Uterus (tissue), 4 donors: ENCODE results near the gene DIPK1A. TPM values are rescaled to one million over a fixed set of nuclear protein-coding genes. Genes with fewer than 3 reads are reported as not detected.
"Not testable (repeated sequence)": the region's sequence is repeated elsewhere in the genome, so short reads cannot be mapped to it uniquely, and the experiment has no call there.

Source experiments
- DNase-seq, 2 donors: peaks; one replicate each; pipeline ENCODE4 v3.0.0-alpha.2; 2019 to 2020
- H3K27ac ChIP-seq, 2 donors: fragments of 200-600 bp; sonication (generic); 1 replicate in 1 of 2; 2 replicates in 1 of 2; pipeline ENCODE4 v1.5.1; 2016 to 2018
- H3K27me3 ChIP-seq, 2 donors: fragments of 200-600 bp; sonication (generic); one replicate each; pipeline ENCODE4 v1.5.1; 2018 to 2019; ENCODE audit warnings: control low read depth in 1 of 2
- H3K36me3 ChIP-seq, 2 donors: fragments of 200-600 bp; sonication (generic); one replicate each; pipeline ENCODE4 v1.5.1; 2019; ENCODE audit warnings: control low read depth in 1 of 2
- H3K4me1 ChIP-seq, 2 donors: fragments of 200-600 bp; sonication (generic); one replicate each; pipeline ENCODE4 v1.5.1; 2018 to 2019; ENCODE audit warnings: control low read depth in 1 of 2
- H3K4me3 ChIP-seq, 2 donors: fragments of 200-600 bp; sonication (generic); 1 replicate in 1 of 2; 2 replicates in 1 of 2; pipeline ENCODE4 v1.5.1; 2018 to 2019; ENCODE audit warnings: mild to moderate bottlenecking in 1 of 2
- H3K9me3 ChIP-seq, 2 donors: fragments of 200-600 bp; sonication (generic); one replicate each; pipeline ENCODE4 v1.5.1; 2019; ENCODE audit warnings: control low read depth in 1 of 2
- POLR2A ChIP-seq, 2 donors: fragments of 450-650 bp; IDR thresholded peaks; one replicate each; pipeline ENCODE4 v1.6.1; 2016; ENCODE audit warnings: antibody characterized with exemption in 2 of 2, mild to moderate bottlenecking in 1 of 2, moderate library complexity in 1 of 2
- intact Hi-C: fragments of 100-400 bp; cut with DNase I; formaldehyde crosslinking; loops from one replicate; pipeline ENCODE4 v1.15.1; 2023; ENCODE audit warnings: low total_unique reads
- total RNA-seq, 4 donors: library from RNA; depleted of rRNA in 3 of 4; stranded (reverse); fragments of >200 nt in 3 of 4; gene quantifications; one replicate each; pipeline versions ENCODE4 v1.1.0 to v1.2.4, GENCODE V29; 2014 to 2023
- TF ChIP-seq, protein P1 (sequence below), 4 experiments: fragments of 200-600 bp in 2 of 4; fragments of 450-650 bp in 2 of 4; sonication (generic) in 2 of 4; IDR thresholded peaks; one replicate each; pipeline ENCODE4 v1.5.1; 2016 to 2019; ENCODE audit warnings: antibody characterized with exemption in 4 of 4, mild to moderate bottlenecking in 2 of 4, moderate library complexity in 1 of 4
- donor health status: DM: yes; HTN: yes; CAD: no.

Gene DIPK1A
- total RNA-seq, 4 donors from 2014 or later, result 15.5 to 28.4 (median 20.8) TPM

DNA sequence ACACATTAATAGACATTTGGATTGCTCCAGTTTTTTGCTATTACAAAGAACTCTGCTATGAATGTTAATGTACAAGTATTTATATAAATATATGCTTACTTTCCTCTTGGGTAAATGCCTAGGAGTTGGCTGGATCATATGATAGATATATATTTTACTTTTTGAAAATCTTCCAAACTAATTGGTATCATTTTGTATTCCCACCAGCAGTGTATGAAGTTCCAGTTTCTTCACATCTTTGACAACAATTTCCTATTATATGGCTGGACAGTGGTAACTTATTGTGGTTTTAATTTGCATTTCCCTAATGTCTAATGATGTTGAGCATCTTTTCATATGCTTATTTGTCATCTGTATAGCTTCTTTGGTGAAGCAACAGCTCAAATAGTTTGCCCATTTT is 23.8 kb upstream of the DIPK1A start:
- Histone ChIP-seq H3K4me1 (no peaks in the 10 kb centered on the region), H3K4me3 (no peak overlapping the region), H3K27ac (no peak overlapping the region), H3K27me3 (no peaks in the 10 kb centered on the region), H3K9me3 (no peaks in the 10 kb centered on the region), H3K36me3 (no peaks in the 10 kb centered on the region)
- intact Hi-C loops, result no loop called here
- DNase-seq, result no peak
- no peak for TF ChIP-seq POLR2A (IDR thresholded peaks at IDR 0.05)
- TF ChIP-seq, protein P1, sequence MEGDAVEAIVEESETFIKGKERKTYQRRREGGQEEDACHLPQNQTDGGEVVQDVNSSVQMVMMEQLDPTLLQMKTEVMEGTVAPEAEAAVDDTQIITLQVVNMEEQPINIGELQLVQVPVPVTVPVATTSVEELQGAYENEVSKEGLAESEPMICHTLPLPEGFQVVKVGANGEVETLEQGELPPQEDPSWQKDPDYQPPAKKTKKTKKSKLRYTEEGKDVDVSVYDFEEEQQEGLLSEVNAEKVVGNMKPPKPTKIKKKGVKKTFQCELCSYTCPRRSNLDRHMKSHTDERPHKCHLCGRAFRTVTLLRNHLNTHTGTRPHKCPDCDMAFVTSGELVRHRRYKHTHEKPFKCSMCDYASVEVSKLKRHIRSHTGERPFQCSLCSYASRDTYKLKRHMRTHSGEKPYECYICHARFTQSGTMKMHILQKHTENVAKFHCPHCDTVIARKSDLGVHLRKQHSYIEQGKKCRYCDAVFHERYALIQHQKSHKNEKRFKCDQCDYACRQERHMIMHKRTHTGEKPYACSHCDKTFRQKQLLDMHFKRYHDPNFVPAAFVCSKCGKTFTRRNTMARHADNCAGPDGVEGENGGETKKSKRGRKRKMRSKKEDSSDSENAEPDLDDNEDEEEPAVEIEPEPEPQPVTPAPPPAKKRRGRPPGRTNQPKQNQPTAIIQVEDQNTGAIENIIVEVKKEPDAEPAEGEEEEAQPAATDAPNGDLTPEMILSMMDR (IDR thresholded peaks at IDR 0.05), result no peak

DNA sequence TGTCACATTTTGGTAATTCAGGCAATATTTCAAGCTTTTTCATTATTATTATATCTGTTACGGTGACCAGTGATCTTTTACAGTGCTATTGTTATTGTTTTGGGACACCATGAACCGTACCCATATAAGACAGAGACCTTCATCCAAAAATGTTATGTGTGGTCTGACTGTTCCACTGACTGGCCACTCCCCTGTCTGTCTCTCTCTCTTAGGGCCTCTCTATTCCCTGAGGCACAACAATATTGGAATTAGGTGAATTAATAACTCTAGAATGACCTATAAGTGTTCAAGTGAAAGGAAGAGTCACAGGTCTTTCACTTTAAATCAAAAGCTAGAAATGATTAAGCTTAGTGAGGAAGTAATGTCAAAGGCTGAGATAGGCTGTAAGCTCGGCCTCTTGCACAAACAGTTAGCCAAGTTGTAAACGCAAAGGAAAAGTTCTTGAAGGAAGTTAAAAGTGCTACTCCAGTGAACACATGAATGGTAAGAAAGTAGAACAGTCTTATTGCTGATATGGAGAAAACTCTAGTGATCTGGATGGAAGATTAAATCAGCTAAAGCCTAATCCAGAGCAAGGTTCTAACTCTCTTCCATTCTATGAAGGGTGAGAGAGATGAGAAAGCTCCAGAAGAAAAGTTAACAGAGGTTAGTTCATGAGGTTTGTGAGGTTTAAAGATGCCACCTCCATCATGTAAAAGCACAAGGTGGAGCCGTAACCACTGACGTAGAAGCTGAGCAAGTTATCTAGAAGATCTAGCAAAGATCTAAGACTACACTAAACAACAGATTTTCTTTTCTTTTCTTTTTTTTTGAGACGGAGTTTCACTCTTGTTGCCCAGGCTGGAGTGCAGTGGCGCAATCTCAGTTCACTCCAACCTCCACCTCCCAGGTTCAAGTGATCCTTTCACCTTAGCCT is 19.7 kb upstream of the DIPK1A start:
- intact Hi-C loops, result no loop called here
- Histone ChIP-seq H3K4me3 (no peak overlapping the region), H3K27ac (no peak overlapping the region), H3K4me1 (no peaks in the 10 kb centered on the region), H3K36me3 (no peaks in the 10 kb centered on the region), H3K27me3 (no peaks in the 10 kb centered on the region), H3K9me3 (no peaks in the 10 kb centered on the region)
- TF ChIP-seq POLR2A (IDR thresholded peaks at IDR 0.05), result no peak
- TF ChIP-seq, protein P1 (IDR thresholded peaks at IDR 0.05), result no peak
- DNase-seq, result no peak

DNA sequence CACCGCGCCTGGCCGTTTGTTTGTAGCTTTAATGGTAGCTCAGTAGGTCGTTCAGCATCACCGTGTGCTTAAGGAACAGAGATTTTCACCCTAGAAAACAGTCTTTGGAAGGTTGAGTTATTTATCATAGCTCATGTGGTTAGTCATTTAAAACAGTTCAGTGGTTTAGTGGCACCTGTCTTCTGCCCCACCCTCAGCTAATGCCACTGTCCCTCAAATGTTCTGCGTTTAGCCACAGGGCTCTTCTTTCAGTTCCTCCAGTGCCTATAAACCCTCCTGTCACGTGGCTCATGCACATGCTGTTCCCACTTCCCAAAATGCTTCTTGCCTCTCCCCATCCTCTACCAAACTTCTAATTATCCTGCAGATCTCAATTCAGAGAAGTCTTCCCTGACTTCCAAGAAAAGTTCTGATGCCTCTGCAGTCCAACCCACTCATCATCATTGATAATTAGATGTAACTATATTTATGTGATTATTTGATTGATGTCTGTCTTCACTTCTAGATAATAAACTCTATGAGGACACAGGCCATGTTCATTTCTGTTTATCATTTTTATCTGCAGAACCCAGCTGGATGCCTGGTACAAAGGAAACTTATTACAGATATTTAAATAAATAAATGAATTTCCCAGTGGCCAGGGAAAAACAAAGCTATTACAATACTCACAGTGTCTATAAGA is 14.4 kb upstream of the DIPK1A start:
- Histone ChIP-seq H3K4me1 (no peaks in the 10 kb centered on the region), H3K27ac (no peak overlapping the region), H3K27me3 (no peaks in the 10 kb centered on the region), H3K4me3 (no peak overlapping the region), H3K9me3 (no peaks in the 10 kb centered on the region), H3K36me3 (no peaks in the 10 kb centered on the region)
- DNase-seq, result no peak
- no peak for TF ChIP-seq POLR2A (IDR thresholded peaks at IDR 0.05)
- TF ChIP-seq, protein P1 (IDR thresholded peaks at IDR 0.05), result no peak
- intact Hi-C loops, result no loop called here

DNA sequence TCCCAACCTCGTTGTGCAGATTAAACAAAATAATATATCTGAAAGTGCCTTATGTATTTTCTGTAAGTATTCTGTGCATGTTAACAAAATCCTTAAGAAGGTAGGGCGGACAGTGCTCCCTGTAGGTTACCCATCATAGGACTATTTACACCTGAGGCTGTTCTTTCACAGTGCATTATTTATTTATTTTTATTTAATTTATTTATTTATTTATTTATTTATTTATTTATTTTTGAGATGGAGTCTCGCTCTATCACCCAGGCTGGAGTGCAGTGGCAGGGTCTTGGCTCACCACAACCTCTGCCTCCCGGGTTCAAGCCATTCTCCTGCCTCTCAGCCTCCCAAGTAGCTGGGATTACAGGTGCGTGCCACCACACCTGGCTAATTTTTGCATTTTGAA is 12.8 kb upstream of the DIPK1A start:
- H3K27me3 ChIP-seq, H3K27ac ChIP-seq, H3K4me1 ChIP-seq, H3K4me3 ChIP-seq, H3K36me3 ChIP-seq, intact Hi-C loops, DNase-seq, H3K9me3 ChIP-seq: not testable (repeated sequence)

DNA sequence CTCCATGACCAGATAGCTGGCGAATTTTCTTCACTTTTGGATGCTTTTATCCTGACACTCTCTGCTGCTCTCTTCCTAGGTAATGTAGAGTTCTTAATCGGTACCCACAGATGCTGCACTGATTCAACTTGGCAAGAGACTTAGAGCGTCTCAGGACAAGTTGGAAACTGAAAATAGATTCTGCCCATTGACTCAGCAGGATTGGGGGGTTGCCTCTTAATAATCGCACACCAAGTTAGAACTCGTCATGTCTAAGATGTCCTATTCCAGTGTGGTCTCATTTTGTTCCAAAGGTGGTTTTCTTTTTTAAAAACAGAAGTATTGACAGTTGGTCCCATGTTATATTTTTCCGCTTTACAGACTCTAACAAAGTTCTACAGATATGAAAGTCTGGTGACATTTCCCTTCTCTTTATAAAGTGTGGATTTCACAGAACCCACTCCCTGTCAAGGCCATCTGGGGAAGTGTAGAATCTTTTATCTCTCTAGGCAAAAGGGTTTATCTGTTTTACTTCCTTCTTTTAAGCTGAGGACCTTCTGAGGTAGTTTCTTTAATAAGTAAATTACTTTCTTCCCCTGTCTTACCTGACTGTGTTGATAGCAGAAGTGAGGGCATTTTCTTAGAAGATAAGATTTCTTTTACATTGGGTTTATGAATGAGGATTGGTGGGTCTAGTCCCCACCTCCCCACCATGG is 12.1 kb upstream of the DIPK1A start:
- no peak for DNase-seq
- no peak overlapping the region for H3K4me3 ChIP-seq
- intact Hi-C loops, result no loop called here
- no peaks in the 10 kb centered on the region for H3K9me3 ChIP-seq
- no peaks in the 10 kb centered on the region for H3K36me3 ChIP-seq
- no peak for TF ChIP-seq POLR2A (IDR thresholded peaks at IDR 0.05)
- TF ChIP-seq, protein P1 (IDR thresholded peaks at IDR 0.05), result no peak
- no peak overlapping the region for H3K27ac ChIP-seq
- no peaks in the 10 kb centered on the region for H3K27me3 ChIP-seq
- H3K4me1 ChIP-seq, result no peaks in the 10 kb centered on the region
